Right atrium auricular region (tissue), 2 donors: Measurements from ENCODE around the gene EEA1. TPM values are rescaled to one million over a fixed set of nuclear protein-coding genes. Genes with fewer than 3 reads are reported as not detected.

Experiments used
- DNase-seq: peaks from one replicate; pipeline ENCODE4 v3.0.0-alpha.2; 2019; ENCODE audit warnings: low spot score
- H3K27ac ChIP-seq, 2 donors: fragments of 200-600 bp; sonication (generic); 1 replicate in 1 of 2; 2 replicates in 1 of 2; pipeline ENCODE4 v1.5.1; 2016 to 2019
- H3K27me3 ChIP-seq, 2 donors: fragments of 200-600 bp; sonication (generic); one replicate each; pipeline versions ENCODE4 v1.5.1 to v1.6.0; 2017 to 2019
- H3K36me3 ChIP-seq: fragments of 200-600 bp; sonication (generic); one replicate; pipeline ENCODE4 v1.5.1; 2016
- H3K4me1 ChIP-seq, 2 donors: fragments of 200-600 bp; sonication (generic); one replicate each; pipeline versions ENCODE4 v1.5.1 to v1.6.0; 2017 to 2019
- H3K4me3 ChIP-seq, 2 donors: fragments of 200-600 bp; sonication (generic); 1 replicate in 1 of 2; 2 replicates in 1 of 2; pipeline ENCODE4 v1.5.1; 2017 to 2019; ENCODE audit warnings: mild to moderate bottlenecking in 1 of 2, moderate library complexity in 1 of 2
- H3K9me3 ChIP-seq, 2 donors: fragments of 200-600 bp; sonication (generic); one replicate each; pipeline ENCODE4 v1.5.1; 2019
- total RNA-seq, 2 donors: library from RNA; depleted of rRNA; stranded (reverse); fragments of >200 nt; gene quantifications; one replicate each; pipeline ENCODE4 v1.1.0, GENCODE V29; 2016
- TF ChIP-seq, protein P1 (sequence below), 2 donors: fragments of 200-600 bp; sonication (generic); IDR thresholded peaks; one replicate each; pipeline ENCODE4 v1.5.1; 2019; ENCODE audit warnings: antibody characterized with exemption in 2 of 2

The EEA1 gene
- total RNA-seq, 2 donors from 2014 or later = 15.3 to 16.2 TPM

- H3K4me1 ChIP-seq = no peaks in the 10 kb centered on the region
- TF ChIP-seq, protein P1, sequence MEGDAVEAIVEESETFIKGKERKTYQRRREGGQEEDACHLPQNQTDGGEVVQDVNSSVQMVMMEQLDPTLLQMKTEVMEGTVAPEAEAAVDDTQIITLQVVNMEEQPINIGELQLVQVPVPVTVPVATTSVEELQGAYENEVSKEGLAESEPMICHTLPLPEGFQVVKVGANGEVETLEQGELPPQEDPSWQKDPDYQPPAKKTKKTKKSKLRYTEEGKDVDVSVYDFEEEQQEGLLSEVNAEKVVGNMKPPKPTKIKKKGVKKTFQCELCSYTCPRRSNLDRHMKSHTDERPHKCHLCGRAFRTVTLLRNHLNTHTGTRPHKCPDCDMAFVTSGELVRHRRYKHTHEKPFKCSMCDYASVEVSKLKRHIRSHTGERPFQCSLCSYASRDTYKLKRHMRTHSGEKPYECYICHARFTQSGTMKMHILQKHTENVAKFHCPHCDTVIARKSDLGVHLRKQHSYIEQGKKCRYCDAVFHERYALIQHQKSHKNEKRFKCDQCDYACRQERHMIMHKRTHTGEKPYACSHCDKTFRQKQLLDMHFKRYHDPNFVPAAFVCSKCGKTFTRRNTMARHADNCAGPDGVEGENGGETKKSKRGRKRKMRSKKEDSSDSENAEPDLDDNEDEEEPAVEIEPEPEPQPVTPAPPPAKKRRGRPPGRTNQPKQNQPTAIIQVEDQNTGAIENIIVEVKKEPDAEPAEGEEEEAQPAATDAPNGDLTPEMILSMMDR (IDR thresholded peaks at IDR 0.05) = peak in 1 of 2 donors; percentile 12
- no peaks in the 10 kb centered on the region for H3K27me3 ChIP-seq
- no peak overlapping the region for H3K27ac ChIP-seq
- H3K4me3 ChIP-seq = no peak overlapping the region
- DNase-seq = no peak
- H3K36me3 ChIP-seq = no peaks in the 10 kb centered on the region
- no peaks in the 10 kb centered on the region for H3K9me3 ChIP-seq
Measured at GRCh38 chr12:92943482-92944250, 14.6 kb upstream of the EEA1 start.

- no peaks in the 10 kb centered on the region for H3K36me3 ChIP-seq
- no peak for DNase-seq
- TF ChIP-seq, protein P1 (IDR thresholded peaks at IDR 0.05) = no peak
Measured at GRCh38 chr12:92942905-92943304, 13.8 kb upstream of the EEA1 start.

DNA sequence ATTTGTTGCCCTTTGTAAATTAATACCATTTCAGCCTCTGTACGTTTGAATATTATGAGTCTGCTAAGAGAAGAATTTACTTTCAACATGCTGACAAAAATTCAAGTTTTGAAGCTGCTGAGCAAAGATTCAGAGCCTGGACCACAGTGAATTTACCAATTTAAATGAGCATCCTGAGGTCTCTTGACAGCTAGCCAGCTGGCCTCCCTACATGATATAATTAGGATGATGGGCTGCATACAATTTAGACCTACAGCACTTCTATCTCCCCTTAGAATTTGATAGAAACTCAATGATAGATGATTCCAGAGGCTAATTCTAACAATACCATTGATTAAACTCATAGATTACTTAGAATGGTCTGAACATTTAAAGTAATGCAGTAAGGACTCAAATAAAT, 10.0 kb upstream of the EEA1 start:
- Histone ChIP-seq H3K27me3 (no peaks in the 10 kb centered on the region), H3K27ac (no peak overlapping the region), H3K9me3 (no peaks in the 10 kb centered on the region), H3K4me1 (no peaks in the 10 kb centered on the region), H3K36me3 (no peaks in the 10 kb centered on the region), H3K4me3 (no peak overlapping the region)
- TF ChIP-seq, protein P1 (IDR thresholded peaks at IDR 0.05) = no peak
- DNase-seq = no peak

More at GRCh38 chr12:92942905-92943304, 13.8 kb upstream of the EEA1 start:
- H3K9me3 ChIP-seq = no peaks in the 10 kb centered on the region
- H3K27ac ChIP-seq = no peak overlapping the region
- H3K4me3 ChIP-seq = no peak overlapping the region
- H3K4me1 ChIP-seq = no peaks in the 10 kb centered on the region
- no peaks in the 10 kb centered on the region for H3K27me3 ChIP-seq

- Histone ChIP-seq H3K27me3 (no peaks in the 10 kb centered on the region), H3K27ac (no peak overlapping the region), H3K4me3 (no peak overlapping the region), H3K4me1 (no peaks in the 10 kb centered on the region), H3K36me3 (no peaks in the 10 kb centered on the region), H3K9me3 (no peaks in the 10 kb centered on the region)
- no peak for DNase-seq
- TF ChIP-seq, protein P1 (IDR thresholded peaks at IDR 0.05) = no peak
Measured at GRCh38 chr12:92938638-92939037, 9.5 kb upstream of the EEA1 start.

- Histone ChIP-seq H3K36me3 (no peaks in the 10 kb centered on the region), H3K27me3 (no peaks in the 10 kb centered on the region), H3K27ac (no peak overlapping the region), H3K4me3 (no peak overlapping the region), H3K9me3 (no peaks in the 10 kb centered on the region), H3K4me1 (no peaks in the 10 kb centered on the region)
- TF ChIP-seq, protein P1 (IDR thresholded peaks at IDR 0.05) = no peak
- no peak for DNase-seq
Measured at GRCh38 chr12:92938018-92938417, 8.9 kb upstream of the EEA1 start.

DNA sequence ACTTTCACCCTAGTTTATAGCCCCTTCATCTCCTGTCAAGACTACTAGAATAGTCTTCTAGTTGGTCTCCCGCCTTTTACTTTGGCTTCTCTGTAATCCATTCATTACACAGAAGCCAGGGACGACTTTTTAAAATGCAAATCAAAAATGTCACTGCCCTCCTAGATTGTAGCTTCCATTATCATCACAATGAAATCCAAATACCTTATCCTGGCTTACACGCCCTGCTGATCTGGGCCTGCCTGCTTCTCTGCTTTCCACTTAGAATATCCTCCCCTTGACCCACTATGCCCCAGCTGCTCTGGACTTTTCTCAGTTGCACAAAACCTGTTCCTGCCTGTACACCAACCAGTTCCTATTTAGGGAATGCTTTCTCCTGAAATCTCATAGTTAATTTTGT, 4.5 kb upstream of the EEA1 start:
- Histone ChIP-seq H3K27me3 (no peaks in the 10 kb centered on the region), H3K27ac (no peak overlapping the region), H3K4me3 (no peak overlapping the region), H3K36me3 (no peaks in the 10 kb centered on the region), H3K4me1 (no peaks in the 10 kb centered on the region), H3K9me3 (no peaks in the 10 kb centered on the region)
- TF ChIP-seq, protein P1 (IDR thresholded peaks at IDR 0.05) = no peak
- no peak for DNase-seq
